ENCODE results near the gene RSU1.

RSU1 gene

DNA sequence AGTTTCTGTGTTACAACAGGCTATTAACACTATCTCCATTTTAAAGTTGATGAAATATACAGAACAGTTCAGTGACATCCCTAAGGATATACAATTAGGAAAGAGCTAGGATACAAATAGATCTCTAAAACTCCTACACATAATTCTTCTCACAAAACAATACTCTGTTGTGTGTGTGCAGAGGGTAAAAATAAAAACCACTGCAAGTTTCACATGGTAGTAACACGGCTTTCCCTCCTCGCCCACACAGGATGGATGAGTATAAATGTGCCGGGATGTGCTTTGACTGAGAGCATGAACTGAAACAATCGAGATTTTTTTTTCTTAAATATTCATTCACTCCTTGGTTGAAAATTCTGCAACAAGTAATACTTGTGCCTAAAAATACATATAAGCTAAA lies 164.0 kb downstream of the RSU1 start:
- FAIRE-seq, result no peak

DNA sequence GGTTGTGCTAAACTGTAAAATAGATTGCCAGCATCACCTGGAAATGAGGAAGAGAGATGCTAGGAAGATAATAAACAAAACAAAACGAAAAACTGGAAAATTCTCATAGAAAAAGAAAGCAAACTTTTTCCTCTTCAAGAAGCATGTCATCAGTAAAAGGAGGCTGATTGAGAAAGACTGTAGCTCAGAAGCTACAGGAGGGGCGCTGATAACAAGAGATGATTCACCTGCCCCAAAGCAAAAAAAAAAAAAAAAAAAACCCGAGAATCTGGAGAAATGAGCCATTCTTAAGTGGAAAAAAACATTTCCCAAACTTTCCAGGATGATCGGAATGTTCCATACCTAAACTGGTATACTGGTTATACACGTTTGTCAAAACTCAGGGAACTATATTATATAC lies 165.1 kb downstream of the RSU1 start:
- no peak for FAIRE-seq

DNA sequence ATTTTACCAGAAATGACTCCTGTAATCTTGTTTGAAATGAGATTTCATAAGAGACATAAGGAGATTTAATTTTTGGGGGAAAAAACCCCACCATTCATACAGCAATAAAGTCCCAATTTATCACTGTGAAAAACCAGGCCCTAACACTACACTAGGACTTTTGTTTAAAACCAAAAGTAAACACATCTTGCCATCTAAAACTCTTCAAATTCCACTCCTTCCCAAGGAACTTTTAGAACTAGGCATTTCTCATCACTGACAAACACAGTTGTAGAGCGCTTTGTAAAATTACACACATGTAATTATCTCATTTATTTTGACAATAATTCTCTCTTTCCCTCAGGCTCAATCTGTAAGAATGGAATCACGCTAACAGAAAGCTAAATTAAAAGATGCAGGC lies 167.5 kb downstream of the RSU1 start:
- no peak for FAIRE-seq

DNA sequence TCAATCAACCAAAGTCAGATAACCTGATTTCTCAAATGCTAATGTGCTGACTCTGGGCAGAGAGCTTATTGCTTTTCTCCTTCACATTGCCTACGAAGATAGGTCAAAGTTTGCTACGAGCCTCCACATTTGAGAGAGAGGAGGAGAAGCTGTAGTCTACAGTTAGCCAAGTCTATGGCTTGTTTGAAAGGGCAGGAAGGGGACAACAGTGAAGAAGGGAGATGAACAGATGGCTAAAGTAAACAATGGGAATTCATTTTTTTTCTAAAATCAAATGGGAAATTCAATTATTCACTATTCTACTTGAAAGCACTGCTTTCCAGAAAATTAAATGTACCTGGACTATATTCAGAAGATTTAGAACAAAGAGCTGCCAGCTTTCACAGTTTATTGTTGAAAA lies 168.9 kb downstream of the RSU1 start:
- FAIRE-seq, result no peak

DNA sequence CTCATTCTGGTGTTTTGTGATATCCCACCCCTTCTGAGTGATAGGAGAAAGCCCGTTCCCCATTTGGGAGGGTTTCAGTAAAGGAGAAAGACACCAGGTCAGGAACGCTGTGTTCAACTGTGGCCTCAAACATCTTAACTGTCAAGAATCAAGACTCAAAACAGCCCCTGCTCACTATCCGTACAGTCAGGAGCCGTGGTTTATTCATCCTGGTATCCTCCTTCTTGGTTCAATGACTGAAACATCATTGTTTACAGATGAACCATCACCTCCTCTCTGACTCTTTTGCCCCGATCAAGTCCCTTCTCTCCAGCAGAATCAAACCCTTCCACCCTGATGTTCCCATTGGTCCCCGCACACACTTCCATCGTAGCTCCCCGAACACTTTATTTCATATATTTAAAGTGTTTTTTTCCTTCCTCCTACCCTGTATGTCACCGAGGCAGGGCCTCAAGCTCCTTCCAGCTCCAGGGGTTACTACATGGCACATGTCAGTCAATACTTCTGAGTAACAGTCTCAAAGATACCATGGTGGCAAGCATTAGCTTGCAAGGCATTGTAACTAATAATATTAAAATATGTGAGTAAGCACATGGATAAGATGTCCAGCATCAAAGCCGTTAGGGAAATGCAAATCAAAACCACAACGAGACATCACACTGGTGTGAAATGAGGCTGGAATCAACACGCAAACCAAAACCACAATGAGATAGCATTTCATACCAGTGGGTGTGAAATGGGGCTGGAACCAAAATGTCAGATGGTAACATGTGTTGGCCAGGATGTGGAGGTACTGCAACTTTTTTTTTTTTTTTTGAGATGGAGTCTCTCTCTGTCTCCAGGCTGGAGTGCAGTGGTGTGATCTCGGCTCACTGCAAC lies 170.8 kb downstream of the RSU1 start:
- no peak for FAIRE-seq

DNA sequence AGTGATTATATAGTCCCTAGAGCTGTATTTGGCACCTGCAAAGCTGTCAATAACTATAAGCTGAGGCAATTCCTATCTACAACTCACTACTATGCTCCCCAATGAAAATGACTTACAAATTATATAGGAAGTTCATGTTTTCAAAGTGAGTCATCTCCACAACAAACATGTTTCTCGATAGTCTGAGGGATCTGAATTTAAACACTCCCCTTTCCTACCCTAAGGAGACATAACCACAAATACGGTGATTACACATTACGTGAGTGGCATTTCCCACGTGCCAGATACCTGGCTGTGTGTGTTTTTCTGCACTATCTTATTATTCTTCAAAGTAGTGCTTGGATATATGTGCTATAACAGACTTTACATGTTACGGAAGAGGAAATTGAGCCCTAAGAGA lies 173.1 kb downstream of the RSU1 start:
- no peak for FAIRE-seq

DNA sequence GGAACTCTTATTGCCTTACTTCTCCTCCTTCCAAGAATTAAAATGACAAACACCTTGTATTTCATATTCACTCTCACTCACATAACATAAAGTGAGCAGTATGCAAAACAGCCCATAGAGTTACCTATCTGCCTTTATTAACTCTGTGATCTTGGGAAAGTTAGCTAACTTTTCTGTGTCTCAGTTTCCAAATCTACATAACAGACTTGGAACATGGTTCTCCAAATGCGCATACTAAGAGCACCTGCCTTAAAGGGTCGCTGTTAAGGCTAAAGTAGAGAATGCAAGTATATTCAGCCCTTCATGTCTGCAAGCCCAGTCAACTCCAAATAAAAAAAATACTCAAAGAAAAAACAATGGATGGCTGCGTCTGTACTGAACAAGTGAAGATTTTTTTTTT lies 173.7 kb downstream of the RSU1 start:
- no peak for FAIRE-seq

DNA sequence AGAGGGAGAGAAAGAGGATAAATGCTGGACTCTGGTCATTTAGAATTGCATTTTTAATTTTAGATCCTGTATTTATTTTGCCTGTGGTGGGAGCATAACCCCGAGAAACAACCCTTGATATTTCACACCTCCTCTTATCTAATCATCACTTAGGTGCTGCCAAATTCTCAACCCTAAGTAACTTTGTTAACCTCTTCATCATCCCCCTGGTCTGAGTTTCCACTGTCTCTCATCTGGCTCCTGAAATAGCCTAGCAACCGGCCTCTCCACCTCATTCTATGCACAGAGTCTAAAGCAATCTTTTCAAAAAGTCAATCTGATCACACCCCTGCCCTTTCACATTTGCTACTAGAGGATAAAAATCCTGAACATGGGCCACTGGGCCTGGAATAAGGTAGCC lies 177.1 kb downstream of the RSU1 start:
- no peak for FAIRE-seq

DNA sequence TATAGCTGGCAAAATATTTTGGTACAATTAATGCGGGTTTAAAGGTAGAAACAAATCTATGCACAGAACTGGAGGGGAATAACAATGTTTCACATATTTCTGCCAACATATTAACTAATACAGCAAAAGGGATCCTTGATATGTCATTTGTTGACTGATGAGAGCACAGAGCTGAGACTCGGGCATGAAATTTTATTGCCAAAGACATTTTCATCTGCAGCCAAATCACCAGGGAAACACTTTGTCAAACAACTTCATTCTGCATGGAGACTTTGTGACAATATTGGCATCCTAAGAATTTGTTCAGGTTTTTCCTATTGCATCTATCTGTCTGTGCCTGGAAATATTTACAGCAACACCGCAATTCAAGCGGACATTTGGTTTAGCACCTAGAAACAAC lies 177.8 kb downstream of the RSU1 start:
- FAIRE-seq, result no peak

DNA sequence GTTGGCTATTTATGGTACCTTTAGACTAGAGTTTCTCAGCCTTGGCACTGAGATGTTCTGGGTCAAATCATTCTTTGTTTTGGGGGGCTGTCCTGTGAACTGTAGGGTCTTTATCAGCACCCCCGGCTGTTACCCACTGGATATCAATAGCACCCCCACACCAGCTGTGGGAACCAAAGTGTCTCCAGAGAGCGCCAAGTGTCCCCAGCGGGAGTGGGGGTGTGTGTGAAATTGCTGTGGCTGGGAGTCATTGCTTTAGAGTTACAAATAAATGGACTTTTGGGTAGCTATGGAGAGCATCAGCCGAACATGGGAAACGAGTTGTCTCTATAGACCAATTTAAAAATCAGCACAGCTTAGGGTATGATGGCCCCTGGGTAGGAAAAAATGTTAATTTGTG lies 184.2 kb downstream of the RSU1 start:
- FAIRE-seq, result no peak

DNA sequence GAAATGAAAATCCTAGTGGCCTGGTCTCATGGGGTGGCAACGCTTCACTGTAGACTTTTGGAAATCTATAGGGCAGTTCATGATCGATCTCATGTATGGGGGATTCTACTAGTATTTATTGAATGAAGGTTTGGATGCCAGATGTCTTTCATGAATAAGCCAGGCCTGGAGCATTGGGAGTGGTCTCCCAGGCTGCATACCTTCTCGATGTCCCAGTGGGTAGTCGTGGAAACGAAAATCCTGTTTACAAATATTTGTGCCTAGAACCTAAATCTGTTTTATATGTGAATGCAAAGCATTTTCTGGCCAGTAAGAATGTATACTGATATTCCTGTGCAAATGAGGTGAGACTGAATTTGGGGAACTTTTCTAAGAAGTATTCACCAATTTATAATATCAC lies 190.5 kb downstream of the RSU1 start:
- FAIRE-seq, result no peak

DNA sequence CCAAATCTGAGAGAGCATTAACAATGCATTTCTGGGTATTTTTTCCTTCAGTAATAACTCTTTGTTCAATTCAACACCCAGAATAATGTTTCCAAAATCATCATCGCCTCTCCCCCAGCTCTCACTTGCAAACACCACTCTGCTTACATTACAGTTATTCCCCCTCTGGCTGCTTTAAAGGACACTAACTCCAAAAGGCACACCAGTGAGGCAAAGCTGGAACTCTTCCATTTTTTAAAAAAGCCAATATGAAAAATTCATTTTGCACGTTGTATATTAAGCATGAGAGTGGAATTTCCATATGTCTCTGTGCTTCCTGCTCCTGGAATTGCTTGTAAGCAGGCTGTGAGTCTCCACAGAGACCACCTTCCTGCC lies 204.3 kb downstream of the RSU1 start:
- no peak for FAIRE-seq

DNA sequence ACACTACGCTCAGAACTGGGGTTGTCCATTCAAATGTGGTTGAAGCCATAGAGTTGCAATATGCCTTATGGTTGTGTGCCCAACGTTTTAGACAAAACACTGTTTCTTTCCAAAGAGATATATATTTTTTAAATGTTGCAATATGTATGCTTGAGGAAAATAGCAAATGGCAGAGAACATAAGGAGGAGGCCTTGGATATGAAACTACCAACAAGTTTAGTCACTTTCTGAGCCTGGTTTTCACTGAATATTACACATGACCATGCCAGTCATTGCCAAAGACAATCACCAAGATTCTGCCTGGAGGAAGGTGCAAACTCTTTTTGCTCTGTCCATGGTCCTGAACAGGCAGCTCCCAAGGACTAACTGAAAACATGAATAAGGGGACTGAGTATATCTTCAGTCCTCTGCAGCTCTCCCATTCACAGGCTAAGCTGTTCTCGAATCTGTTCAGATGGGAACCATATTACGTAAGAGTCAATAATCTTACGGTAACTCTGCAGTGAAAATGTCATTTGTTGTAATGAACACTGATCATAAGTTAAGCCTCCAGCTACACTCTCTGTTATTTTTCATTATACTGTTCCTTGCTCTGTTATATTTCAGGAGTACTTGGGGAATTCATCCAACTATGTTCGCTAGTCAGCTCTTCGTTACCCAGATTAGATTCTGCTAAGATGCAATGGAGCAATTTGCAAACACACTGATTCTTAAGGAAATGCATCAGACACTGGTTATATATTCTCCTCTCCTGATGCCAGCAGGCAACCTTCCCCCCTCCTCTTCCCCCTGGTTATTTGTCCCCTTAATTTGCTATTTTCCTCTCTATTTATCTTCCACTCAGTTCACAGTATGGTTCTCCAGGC lies 204.9 kb downstream of the RSU1 start:
- FAIRE-seq, result no peak

DNA sequence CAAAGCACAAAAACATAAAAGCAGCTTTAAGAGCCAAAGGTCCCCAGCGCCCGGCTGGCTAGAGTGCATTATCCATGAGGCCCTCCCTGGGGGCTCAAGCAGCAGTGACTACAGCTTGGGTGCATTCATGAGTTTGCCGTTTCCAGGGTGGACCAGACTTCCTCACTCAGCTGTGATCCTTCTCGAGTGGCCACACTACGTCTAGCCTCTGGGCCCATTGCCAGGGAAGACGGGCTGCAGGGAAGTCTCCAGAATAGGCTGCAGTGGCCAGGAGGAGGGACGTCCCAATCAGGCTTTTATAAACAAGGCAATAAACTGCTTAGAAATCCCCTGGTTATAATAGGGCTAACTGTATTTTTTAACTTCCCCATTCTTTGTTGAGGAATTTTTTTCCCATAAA lies 206.2 kb downstream of the RSU1 start:
- FAIRE-seq, result no peak

DNA sequence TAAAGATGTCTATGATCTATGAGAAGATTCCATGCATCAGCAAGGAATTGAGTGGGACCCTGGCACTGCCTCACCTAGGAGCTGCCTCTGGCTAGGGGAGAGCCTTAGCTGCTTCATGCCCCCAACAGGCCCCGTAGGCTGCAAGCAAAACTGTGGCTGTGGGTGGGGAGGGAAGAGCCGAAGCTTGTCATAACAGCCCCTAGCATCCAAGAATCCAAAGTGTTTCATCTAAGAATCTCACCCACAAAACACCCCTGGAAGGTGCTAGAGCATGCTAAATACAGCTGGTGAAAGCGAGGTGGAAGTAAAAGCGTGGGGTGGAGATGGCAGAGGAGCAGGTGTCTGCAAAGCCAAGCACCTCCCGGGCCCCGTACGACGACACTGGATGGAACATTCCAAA lies 208.0 kb downstream of the RSU1 start:
- FAIRE-seq, result no peak

DNA sequence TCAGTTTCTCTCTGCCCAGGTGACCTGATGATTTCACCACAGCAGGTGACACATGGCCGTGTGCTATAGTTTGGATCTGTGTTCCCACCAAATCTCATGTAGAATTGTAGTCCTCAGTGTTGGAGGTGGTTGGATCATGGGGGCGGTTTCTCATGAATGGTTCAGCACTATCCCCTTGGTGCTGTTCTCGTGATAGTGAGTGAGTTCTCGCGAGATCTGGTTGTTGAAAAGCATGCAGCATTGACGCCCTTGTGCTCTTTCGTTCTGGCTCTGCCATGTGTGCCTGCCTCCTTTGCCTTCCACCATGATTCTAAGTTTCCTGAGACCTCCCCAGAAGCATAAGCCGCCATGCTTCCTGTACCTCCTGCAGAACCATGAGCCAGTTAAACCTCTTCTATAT lies 210.3 kb downstream of the RSU1 start:
- FAIRE-seq, result no peak

DNA sequence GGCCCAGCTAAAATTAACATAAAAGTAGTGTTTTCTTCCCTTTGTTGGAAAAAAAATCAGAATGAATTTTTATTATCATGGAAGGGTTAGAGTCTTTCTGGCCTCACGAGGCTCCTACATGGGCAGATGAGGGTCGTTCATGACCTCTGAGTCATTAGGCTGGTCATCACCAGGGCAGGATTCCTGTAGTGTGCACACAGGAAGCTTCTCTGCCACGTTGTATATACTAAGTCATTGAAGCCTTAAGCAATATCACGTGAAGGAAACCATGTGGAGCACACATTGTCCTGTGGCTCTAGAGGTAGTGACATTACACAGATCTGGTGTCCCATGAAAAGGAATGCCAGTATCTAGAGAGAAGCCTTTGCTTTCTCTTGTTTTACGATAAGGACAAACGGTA lies 210.8 kb downstream of the RSU1 start:
- no peak for FAIRE-seq

DNA sequence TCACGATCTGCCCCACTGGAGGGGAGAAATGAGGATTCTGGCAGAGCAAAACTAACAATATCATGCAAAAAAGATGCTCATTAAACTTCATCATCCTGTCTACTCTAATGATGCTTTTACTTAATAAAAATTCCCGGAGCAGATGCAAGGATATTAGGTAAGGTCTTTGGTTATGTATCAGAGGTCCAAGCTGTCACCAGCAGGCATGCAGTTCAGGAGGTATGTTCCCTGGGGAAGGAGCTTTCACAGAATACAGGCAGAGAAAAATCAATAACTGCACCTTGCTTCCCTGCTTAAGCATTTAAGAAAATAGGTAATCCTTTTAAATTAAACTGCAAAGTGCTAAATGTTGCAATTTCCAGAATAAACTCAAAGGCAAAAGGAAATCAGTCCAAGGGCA lies 213.9 kb downstream of the RSU1 start:
- FAIRE-seq, result no peak

DNA sequence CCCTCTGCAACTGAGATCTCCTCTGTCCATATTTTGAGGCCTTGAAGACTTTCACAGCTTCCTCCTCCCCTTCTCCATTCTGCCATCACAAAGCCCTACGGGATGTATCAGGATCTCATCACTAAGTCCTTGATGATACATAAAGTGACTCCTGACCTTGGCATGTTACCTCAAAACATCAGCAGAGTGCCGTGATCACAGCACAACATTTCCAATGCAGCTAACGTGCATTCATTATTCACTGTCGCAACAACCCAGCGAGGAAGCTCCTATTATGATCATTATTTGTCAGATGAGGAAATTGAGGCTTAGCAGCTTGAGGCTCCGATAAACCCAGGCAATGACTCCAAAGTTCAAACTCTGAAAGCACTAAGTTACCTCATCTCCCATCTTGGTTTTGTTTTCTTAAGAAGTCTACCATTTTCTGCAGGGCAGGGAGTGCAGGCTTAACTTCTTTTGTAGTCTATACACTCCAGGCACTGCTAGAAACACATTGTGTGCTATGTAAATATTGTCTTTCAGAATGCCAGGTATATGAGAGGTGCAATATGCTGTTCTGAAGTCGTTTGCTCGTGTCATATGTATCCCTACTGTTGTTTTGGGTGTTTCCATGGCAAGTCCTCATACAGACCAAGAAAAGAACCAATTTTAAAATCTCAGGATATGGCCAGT lies 215.0 kb downstream of the RSU1 start:
- no peak for FAIRE-seq

DNA sequence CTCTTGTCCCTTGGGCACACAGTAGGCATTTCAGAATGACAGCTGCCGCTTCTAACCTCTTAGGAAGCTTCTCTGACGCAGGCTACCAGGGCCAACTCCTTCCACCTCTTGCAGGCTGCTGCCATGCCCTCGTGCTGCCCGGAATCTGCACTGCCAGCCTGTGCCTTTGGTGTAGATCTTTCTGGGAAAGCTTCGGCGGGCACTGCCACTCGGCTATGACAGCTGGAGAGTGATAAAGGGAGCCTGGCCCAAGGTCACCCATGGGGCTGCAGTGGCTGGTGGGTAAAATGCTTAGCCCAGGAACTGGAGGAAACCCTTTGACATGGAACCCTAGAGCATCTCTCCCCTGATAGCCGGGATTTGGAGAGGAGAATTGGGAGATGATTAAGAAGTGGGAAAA lies 217.6 kb downstream of the RSU1 start:
- FAIRE-seq, result no peak

DNA sequence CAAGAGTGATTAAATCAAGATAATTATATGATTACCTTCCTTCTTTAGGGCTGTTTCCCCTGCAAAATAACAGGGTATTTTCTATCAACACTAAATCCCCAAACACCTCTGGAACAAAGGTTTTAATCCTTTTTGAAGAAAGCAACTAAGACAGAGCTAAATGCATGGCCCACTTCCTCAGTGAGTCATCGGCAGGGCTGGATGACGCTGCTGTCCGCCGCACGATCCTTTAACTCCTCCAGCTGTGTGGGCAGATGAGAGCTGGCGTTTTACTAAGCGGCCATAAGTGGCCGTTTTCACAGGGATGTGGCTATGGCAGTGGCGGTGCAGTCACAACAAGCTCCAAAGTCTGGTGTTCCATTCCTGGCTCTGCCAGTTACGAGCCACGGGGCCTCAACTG lies 219.6 kb downstream of the RSU1 start:
- no peak for FAIRE-seq

DNA sequence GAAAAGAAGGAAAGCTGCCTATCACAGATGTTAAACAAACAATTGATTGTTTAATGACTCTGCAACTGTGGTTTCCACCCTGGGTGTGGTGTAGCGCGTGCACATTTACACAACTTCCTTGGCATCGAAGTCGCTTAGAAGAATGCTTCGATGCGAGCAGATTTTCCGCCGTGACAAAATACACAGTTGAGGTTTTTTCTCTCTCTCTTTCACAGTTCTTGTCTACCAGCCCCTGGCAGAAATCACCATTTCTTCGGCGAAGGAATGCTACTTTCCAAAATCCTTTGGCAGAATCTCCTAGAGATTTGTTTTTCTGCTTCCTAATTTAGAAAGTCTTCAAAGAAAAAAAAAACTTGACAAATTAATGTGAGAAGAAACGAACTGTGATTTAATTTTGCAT lies 224.8 kb downstream of the RSU1 start:
- no peak for FAIRE-seq

DNA sequence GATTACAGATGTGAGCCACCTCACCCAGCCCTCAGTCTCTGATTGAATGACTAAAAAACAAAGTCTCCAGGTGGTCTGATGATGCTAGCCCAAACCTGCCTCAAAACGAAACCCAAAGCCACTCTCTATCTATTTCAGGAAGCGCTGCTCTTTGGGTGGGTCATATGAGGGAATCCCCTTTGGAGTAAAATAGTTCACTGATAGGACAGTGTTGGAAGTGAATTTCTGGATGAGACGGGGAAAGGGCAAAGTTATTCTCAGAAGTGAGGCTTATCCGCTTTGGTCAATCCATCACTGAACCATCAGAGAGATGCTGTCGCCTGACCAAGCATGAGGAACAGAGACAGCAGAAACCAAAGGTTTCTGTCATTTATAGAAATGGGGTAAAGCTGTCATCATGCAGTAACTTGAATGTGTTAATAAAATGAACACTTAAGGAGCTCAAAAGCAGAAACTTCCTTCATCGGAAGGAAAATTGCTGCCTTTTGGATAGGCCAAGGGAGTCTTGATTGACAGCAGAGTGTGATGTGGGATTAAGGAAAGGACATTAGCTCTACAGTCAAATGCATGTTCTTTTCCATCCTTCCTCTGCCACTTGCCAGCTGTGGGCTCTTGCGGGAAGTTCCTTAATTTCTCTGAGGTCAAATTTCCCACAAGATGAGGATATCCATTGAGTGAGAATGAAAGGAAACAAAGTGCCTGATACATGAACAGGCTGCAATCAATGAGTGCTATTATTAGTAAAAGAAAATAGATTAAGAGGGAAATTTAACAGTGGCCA lies 230.7 kb downstream of the RSU1 start:
- FAIRE-seq, result no peak

Data from G401.6 (cell line).